ENCODE results near the gene MYOM3.

MYOM3 gene

DNA sequence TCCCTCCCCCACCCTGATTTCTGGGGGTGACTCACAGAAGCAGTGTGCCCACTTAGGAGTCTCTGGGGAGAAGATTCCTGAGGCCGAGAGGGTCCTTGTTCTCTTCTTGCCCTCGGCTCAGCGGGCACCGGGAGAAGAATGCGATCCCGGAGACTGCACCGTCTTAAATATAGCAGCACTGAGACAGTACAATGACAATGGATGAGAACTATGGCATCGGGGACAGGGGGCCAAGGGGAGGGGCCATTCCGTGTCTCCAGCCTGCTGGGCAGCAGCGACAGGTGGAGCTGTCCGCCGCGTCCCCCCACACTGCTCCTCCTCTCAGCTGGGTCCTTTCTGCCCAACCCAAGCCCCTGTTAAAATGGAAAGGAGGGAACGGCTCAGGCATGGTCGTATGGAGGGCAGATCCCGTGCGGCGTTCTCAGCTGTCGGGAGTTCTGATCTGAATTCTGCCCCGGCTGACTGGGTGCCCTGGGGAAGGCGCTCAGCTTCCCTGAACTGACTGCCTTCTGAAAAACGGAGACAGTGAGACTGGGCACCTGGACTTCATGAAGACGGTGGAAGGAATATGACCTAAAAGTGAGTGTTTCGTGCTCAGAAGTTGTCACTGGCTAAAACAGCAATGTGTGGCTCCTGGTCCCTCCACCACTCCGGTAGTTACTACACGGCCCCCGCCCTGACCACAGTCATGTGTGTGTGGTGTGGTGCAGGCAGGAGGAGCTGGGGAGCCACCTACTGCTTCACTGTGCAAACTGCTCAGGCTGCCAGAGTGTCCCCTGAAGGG is at the start of gene MYOM3:
TSS of gene MYOM3 (minus strand) at position 140 of the 784 bp plus-strand sequence. CDS start 3,499 bp downstream, outside the sequence.
- peak; percentile 45 for DNase-seq

GRCh38 chr1:24161270-24161669 is 49.3 kb upstream of the MYOM3 start:
- no peak for DNase-seq

GRCh38 chr1:24159366-24159765 is 47.4 kb upstream of the MYOM3 start:
- DNase-seq, result no peak

GRCh38 chr1:24157918-24158481 is 46.1 kb upstream of the MYOM3 start:
- DNase-seq, result no peak

GRCh38 chr1:24156542-24157260 is 44.8 kb upstream of the MYOM3 start:
- DNase-seq, result no peak

GRCh38 chr1:24155011-24155782 is 43.3 kb upstream of the MYOM3 start:
- DNase-seq, result no peak

DNA sequence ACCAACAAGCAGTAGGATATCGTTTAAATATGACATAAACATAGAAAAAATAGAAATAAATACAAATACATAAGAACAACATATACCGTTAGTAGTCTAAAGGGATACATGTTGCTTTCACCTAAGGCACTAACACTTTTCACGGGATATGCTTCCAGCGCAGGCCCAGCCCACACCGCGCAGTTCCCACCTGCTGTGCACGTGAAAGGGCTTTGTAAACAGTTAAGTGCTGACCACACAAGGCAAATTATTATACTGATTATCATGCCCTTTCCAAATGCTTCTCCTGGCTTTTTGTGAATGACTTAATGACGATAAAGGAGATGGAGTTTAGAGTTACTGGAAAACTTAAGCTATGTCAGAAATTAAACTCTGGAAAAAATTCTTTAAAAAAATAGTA is 42.3 kb upstream of the MYOM3 start:
- no peak for DNase-seq

- no peak for DNase-seq
Measured at GRCh38 chr1:24152631-24153494, 40.9 kb upstream of the MYOM3 start.

DNA sequence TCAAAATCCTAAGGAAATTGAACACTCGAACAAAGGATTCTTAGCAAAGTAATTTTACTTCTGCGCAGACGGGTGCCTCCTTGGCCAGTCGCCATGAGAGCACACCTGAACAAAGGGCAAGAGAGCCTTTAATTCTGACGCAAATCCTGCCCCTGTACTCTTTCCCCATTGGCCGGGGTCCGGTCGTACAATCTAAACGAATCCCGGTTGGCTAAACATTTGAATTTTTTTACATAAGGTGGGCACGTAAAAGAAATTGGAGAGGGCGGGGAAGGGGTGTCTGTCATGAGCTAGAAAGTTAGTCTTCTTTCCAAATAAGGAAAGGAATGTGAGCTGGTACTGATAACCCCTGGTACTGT is 39.2 kb upstream of the MYOM3 start:
- no peak for DNase-seq

DNA sequence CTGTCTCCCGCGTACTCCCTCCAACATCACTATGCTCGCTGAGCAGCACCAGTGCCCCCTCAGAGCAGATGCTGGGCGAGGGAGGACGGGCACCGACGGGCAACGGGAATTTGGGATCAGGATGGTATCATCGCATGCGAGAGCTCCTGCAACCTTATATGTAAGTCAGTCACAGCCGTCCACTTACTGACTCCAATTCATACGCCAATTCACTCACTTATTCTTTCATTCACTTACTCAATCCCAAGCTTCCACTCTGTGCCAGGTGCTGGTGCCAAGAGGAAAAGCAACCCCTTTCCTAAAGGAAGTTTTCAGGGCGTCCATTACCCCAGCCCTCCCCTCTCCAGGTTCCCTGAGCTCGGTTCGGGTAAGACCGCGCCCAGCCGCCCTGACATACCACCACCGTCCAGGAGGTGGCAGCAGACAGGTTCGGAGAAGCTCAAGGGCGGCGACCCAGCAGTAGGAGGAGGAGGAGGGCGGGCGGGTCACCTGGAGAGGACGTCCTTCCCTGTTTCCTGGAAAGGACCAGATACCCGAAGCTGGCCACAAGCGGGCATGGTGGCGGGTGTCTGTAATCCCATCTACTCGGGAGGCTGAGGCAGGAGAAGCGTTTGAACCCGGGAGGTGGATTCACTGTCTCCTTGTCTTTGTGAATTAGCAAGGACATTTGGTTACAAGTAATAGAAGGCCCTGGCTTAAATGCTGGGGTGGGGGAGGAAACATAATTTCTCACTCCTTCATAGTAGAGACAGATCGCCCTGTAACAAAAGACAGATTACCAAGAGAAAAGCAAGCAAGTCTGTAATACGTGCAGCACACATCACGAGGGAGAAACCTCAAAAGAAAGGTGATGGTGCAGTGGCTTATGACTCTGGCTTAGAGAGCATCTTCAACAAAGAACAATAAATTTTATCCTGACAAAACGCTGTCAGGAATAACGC is 38.6 kb upstream of the MYOM3 start:
- peak; percentile 80 for DNase-seq

GRCh38 chr1:24149866-24150233 is 37.9 kb upstream of the MYOM3 start:
- DNase-seq, result peak; percentile 39

DNA sequence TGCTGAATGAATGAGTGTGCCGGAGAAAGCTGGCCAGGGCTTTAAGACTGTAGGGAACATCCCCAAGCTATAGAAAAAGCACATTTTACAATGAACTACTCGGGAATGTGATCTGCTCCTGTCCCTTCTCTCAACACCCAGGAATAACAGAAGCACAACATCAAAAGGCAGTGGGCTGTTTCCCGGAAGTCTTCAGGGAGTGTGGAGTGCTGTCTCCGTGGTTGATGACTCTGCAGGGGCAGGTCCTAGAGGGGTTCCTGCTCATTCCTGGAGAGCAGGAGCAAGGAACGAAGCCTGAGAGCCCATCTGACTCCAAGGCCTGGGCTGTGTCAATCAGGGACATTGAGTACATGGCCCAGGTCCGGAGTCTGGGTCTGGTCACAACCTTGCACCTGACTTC is 35.9 kb upstream of the MYOM3 start:
- no peak for DNase-seq

DNA sequence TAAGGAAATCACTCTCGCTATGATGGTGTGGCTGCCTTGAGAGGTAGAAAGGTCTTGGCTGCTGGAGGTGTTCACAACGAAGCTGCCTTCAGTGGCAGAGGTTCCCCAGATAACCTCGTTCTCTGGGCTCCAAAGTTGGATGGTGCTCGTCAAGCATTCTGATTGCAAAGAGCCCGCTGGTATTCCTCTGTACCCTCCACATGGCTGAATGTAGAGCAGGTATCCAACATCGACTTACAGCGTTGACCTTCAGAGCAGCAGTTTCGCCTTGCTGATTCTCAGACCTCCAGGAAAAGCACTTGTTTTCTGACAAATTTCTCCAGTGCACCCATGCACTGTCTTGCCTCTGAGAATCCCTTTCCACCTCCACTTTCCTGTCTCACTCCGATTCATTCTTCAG is 35.3 kb upstream of the MYOM3 start:
- DNase-seq, result no peak

- no peak for DNase-seq
Measured at GRCh38 chr1:24142546-24143534, 30.9 kb upstream of the MYOM3 start, which contains the start of gene IL22RA1. IL22RA1 (minus strand) TSS chr1:24143140; CDS start chr1:24143082, 58 bp downstream.

- DNase-seq, result no peak
Measured at GRCh38 chr1:24141311-24141997, 29.5 kb upstream of the MYOM3 start.

- DNase-seq, result no peak
Measured at GRCh38 chr1:24140741-24141181, 28.8 kb upstream of the MYOM3 start.

DNA sequence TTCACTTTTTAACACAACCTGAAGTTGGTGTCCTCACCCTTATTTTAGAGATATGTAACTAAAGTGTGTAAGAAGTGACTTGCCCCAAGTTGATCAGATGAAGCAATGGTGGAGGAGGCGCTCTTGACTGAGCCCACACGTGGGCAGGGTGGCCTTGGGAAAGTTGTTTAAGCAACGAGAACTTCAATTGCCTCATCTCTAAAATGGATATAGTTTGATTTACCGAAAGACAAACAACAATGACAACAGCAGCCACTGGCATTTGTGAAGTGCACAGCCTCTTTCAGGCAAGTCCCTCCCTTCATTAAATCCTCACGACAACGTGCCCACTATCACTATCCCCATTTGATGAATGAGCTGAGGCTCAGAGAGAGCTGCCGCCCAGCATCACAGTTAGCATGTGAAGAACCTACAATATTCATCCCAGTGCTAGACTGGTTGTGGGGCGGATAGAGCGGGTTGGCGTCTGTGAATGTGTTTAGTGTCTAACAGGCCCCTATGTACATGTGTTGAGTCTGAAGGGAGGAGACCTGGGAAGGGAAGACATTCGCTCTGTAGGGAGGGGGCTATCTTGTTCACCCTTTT is 28.0 kb upstream of the MYOM3 start:
- DNase-seq, result no peak

DNA sequence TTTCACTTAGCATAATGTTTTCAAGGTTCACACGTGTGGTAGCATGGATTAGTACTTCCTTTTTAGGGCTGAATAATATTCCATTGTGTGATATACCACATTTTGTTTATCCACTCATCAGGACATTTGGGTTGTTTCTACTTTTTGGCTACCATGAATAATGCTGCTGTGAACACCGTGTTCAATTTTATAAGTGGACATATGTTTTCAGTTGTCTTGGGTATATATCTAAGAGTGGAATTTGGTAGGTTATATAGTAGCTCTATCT is 27.2 kb upstream of the MYOM3 start:
- DNase-seq, result no peak

Measured in CD4-positive, alpha-beta T cell treated with Interferon gamma for 1 hour (primary cell).